Kidney (tissue), 14 donors: Measurements from ENCODE around the gene IMPACT. TPM values are rescaled to one million over a fixed set of nuclear protein-coding genes. Genes with fewer than 3 reads are reported as not detected.
A peak's percentile ranks its signal among the peaks of the same experiment; 100 is the strongest.

ENCODE experiments used
- DNase-seq, 5 donors: peaks; one replicate each; pipeline ENCODE4 v3.0.0-alpha.2; 2013 to 2020
- FAIRE-seq: peaks from 2 replicates; lab custom pipeline; 2012; peaks lifted over from hg19 to GRCh38; lab: Jason Lieb, UNC
- H3K27ac ChIP-seq, 2 donors: one replicate each; pipeline ENCODE4 v1.7.0; 2013; ENCODE audit warnings: low read depth in 2 of 2, low read length in 2 of 2, inconsistent platforms in 1 of 2
- H3K27me3 ChIP-seq: one replicate; pipeline ENCODE4 v1.7.1; 2013; ENCODE audit warnings: low read length, inconsistent platforms; ENCODE audit not compliant: control insufficient read depth, insufficient read depth
- H3K36me3 ChIP-seq, 3 donors: one replicate each; pipeline versions ENCODE4 v1.7.0 to v1.7.1; 2013; ENCODE audit warnings: low read length in 3 of 3, control low read depth in 1 of 3, inconsistent platforms in 1 of 3; ENCODE audit not compliant: insufficient read depth in 3 of 3, control insufficient read depth in 2 of 3
- H3K4me1 ChIP-seq, 3 donors: one replicate each; pipeline versions ENCODE4 v1.7.0 to v1.7.1; 2013; ENCODE audit warnings: low read length in 3 of 3, inconsistent platforms in 1 of 3, low read depth in 1 of 3; ENCODE audit not compliant: control insufficient read depth in 2 of 3, insufficient read depth in 2 of 3
- H3K4me3 ChIP-seq, 3 donors: one replicate each; pipeline versions ENCODE4 v1.7.0 to v1.8.1; 2013; ENCODE audit warnings: low read length in 3 of 3, control low read depth in 1 of 3, inconsistent platforms in 1 of 3
- H3K9ac ChIP-seq, 3 donors: one replicate each; pipeline versions ENCODE4 v1.7.0 to v1.7.1; 2013; ENCODE audit warnings: low read length in 3 of 3, control low read depth in 1 of 3, inconsistent platforms in 1 of 3
- H3K9me3 ChIP-seq, 3 donors: one replicate each; pipeline versions ENCODE4 v1.7.0 to v1.7.1; 2013; ENCODE audit warnings: low read length in 3 of 3, control low read depth in 1 of 3, inconsistent platforms in 1 of 3; ENCODE audit not compliant: control insufficient read depth in 2 of 3, insufficient read depth in 1 of 3
- intact Hi-C: fragments of 100-400 bp; cut with DNase I; formaldehyde crosslinking; loops from one replicate; pipeline ENCODE4 v1.11.1; 2022
- polyA plus RNA-seq: library from polyadenylated mRNA; stranded (reverse); fragments of 350-450 nt; fragmentation: Illumina TruSeq; extraction: RNeasy Lipid Tissue Mini Kit (QIAGEN cat#74804); gene quantifications from one replicate; pipeline ENCODE4 v1.2.3, GENCODE V29; 2014; ENCODE audit warnings: low read depth, low replicate concordance; ENCODE audit not compliant: insufficient read depth
- total RNA-seq: library from RNA; stranded (reverse); fragmentation: NEBNext Ultra II Directional; extraction: Animal tissue kit (Norgen Biotek cat#: 25700); gene quantifications from one replicate; pipeline ENCODE4 v1.2.1, GENCODE V29; 2021
- TF ChIP-seq, protein P1 (sequence below): IDR thresholded peaks from 3 replicates; pipeline ENCODE4 v1.5.1; 2012; ENCODE audit warnings: mild to moderate bottlenecking, moderate library complexity, borderline replicate concordance; ENCODE audit not compliant: insufficient read depth; ENCODE audit errors: extremely low read depth
- donor health status: control.
- donor health status: control.
- donor health status: control.
- donor health status: control.
- donor health status: control.
- donor health status: DM: yes; HTN: yes; CAD: no.
- donor health status: Normal renal cell carcinoma (clear cell type).

The IMPACT gene
- total and polyA plus RNA-seq, 2 donors from 2014 or later, result 21.7 to 38.0 TPM

DNA sequence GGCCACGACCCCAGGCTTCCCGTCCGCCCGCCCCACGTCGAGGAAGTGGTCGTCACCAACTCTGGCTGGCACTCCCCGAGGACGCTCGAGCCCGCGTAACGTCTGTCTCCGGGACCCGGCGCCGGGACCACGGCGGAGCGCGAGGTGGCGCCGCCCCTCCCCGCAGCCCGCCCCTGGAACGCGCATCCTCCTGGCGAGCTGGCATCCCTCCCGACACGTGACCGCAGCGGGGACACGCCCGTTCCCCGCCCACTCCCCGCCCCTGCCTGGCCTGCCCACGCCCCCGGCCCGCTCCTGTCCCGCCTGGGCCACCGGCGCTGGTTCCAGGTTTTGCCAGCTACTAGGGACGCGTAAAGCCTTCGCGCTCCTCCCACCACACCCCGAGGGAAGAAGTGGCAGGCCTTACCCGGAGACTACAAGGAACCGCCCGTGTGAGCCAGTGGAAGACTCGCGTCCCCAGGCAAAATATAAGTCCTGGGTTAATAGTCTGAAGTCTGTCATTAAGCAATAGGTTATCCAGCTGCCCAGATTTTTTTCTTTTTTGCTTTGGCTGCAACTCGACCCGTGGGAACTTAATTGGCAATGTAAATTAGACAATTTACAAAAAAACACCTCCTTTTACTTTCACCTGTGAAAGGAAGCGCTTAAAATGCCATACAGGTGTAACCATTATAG lies 28.6 kb upstream of the IMPACT start, which contains the start of gene OSBPL1A:
OSBPL1A (minus strand) TSS at position 131 of the 675 bp plus-strand sequence. CDS start 20,291 bp downstream, outside the sequence.
- no peaks in the 10 kb centered on the region for H3K9me3 ChIP-seq
- H3K4me1 ChIP-seq, result peaks cover 0 to 4% (median 0%) of the 10 kb centered on the region in 3 donors
- TF ChIP-seq, protein P1, sequence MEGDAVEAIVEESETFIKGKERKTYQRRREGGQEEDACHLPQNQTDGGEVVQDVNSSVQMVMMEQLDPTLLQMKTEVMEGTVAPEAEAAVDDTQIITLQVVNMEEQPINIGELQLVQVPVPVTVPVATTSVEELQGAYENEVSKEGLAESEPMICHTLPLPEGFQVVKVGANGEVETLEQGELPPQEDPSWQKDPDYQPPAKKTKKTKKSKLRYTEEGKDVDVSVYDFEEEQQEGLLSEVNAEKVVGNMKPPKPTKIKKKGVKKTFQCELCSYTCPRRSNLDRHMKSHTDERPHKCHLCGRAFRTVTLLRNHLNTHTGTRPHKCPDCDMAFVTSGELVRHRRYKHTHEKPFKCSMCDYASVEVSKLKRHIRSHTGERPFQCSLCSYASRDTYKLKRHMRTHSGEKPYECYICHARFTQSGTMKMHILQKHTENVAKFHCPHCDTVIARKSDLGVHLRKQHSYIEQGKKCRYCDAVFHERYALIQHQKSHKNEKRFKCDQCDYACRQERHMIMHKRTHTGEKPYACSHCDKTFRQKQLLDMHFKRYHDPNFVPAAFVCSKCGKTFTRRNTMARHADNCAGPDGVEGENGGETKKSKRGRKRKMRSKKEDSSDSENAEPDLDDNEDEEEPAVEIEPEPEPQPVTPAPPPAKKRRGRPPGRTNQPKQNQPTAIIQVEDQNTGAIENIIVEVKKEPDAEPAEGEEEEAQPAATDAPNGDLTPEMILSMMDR, result no peak
- no peaks in the 10 kb centered on the region for H3K36me3 ChIP-seq
- peak within 1 kb of the TSS in 1 of 2 donors; percentile 84 for H3K27ac ChIP-seq
- peak within 1 kb of the TSS in 2 of 3 donors; percentile 60 to 93 for H3K9ac ChIP-seq
- H3K4me3 ChIP-seq, result peak within 1 kb of the TSS; percentile 59 to 96 (median 88)
- no peaks in the 10 kb centered on the region for H3K27me3 ChIP-seq
- intact Hi-C loops, result no loop called here
- DNase-seq (peak; percentile 96 to 98 (median 97)), FAIRE-seq (no peak)

DNA sequence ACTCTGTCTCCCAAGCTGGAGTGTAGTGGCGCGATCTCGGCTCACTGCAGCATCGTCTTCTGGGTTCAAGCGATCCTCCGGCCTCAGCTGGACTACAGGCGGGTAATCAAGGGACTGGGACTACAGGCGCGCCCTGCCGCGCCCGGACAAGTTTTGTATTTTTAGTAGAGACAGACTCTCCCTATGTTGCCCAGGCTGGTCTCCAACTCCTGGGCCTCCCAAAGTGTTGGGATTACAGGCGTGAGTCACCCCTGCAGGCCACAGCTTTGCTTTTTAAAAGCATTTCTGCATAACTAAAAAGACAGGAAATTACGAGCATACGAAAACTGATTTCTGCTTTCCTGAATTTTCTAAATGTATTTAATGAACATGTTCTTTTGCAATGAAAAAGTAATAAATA lies 27.9 kb upstream of the IMPACT start:
- Histone ChIP-seq H3K9me3 (no peaks in the 10 kb centered on the region), H3K27ac (no peak overlapping the region), H3K36me3 (no peaks in the 10 kb centered on the region), H3K9ac (no peak overlapping the region), H3K27me3 (no peaks in the 10 kb centered on the region), H3K4me1 (peaks cover 0 to 4% (median 0%) of the 10 kb centered on the region in 3 donors), H3K4me3 (peak overlapping the region in 1 of 3 donors; percentile 59)
- intact Hi-C loops, result no loop called here
- DNase-seq (peak in 1 of 5 donors; percentile 47), FAIRE-seq (no peak)
- TF ChIP-seq, protein P1, result no peak

DNA sequence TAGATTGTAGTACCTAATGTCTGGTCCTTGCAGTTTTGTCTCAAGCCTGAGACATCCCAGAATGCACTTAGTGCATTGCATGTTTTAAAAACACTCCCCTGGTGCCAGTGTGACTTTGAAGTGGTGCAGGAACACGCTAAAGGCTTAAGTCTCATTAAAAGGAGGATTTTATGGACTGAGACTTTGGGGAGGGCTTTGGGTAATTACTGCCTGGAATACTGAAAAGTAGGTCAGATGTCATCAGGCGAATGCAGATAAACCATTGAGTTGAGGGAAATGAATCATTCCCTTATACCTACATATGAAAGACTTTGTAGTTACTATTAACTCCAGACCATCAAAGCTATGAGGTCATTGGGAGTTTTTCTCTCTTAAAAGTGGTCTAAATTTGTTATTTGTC lies 25.9 kb upstream of the IMPACT start:
- Histone ChIP-seq H3K4me1 (peaks cover 0 to 4% (median 0%) of the 10 kb centered on the region in 3 donors), H3K27me3 (no peaks in the 10 kb centered on the region), H3K9ac (no peak overlapping the region), H3K9me3 (no peaks in the 10 kb centered on the region), H3K27ac (no peak overlapping the region), H3K4me3 (no peak overlapping the region), H3K36me3 (no peaks in the 10 kb centered on the region)
- peak in 3 of 5 donors; percentile 36 to 75 (median 73) for DNase-seq
- TF ChIP-seq, protein P1, result no peak
- intact Hi-C loops, result no loop called here
- FAIRE-seq, result no peak
